Measurements from ENCODE around the gene KLHL29.

DNA sequence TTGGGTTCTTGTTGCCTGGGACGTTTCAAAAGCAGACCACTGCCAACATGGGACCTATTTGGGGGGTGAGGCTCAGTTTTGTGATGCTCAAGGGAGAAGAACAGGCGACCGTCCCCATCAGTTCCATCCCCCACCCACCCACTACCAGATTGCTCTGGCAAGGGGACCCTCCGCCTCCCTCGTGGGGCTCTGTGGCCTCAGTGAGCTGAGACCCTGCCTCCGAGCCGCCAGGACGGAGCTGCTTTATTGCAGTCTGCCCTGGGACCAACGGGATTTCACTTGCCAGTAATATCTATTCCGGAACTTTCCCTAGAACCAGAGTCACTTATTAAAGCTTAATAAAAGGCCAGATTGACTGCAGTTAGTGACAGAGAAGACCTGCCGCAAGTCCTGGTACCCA lies 146.3 kb downstream of the KLHL29 start:
- TF ChIP-seq, protein P1, sequence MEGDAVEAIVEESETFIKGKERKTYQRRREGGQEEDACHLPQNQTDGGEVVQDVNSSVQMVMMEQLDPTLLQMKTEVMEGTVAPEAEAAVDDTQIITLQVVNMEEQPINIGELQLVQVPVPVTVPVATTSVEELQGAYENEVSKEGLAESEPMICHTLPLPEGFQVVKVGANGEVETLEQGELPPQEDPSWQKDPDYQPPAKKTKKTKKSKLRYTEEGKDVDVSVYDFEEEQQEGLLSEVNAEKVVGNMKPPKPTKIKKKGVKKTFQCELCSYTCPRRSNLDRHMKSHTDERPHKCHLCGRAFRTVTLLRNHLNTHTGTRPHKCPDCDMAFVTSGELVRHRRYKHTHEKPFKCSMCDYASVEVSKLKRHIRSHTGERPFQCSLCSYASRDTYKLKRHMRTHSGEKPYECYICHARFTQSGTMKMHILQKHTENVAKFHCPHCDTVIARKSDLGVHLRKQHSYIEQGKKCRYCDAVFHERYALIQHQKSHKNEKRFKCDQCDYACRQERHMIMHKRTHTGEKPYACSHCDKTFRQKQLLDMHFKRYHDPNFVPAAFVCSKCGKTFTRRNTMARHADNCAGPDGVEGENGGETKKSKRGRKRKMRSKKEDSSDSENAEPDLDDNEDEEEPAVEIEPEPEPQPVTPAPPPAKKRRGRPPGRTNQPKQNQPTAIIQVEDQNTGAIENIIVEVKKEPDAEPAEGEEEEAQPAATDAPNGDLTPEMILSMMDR (IDR thresholded peaks at IDR 0.05; ENCODE audit: borderline replicate concordance, extremely low read depth, low read length, poor library complexity, severe bottlenecking), result no peak
- no peak for TF ChIP-seq EZH2 (IDR thresholded peaks at IDR 0.05; ENCODE audit: borderline replicate concordance, low read depth, low read length, severe bottlenecking)

Measured in DND-41 (cell line).